GM12865 (cell line): Measurements from ENCODE around the gene TCF4.
A peak's percentile ranks its signal among the peaks of the same experiment; 100 is the strongest.

Experiments used
- DNase-seq: peaks from one replicate; pipeline ENCODE4 v3.0.0; 2010; ENCODE audit warnings: low read depth
- H3K4me3 ChIP-seq: 2 replicates; pipeline ENCODE4 v1.5.1; 2011; ENCODE audit warnings: mild to moderate bottlenecking, low read depth, low read length, control low read depth
- TF ChIP-seq, protein P1 (sequence below): IDR thresholded peaks from 2 replicates; pipeline ENCODE4 v1.5.1; 2011; ENCODE audit warnings: low read length, control low read depth, low read depth, inconsistent platforms; ENCODE audit not compliant: insufficient read depth; ENCODE audit errors: missing control alignments

The TCF4 gene

DNA sequence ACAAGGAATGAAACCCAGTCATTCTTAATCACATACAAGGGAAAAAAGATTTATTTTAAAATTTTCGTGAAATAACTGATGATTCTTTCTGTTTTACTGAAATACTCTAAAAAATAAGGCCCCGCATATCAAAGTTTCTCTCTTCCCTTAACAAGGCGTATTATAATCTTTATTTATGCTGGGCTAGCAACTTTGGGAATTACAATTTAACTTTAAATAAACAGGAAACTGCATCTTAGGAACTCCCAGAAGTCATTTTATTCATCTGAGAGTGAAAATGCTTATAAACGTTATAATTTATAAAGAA is 166.7 kb downstream of the TCF4 start:
- TF ChIP-seq, protein P1, sequence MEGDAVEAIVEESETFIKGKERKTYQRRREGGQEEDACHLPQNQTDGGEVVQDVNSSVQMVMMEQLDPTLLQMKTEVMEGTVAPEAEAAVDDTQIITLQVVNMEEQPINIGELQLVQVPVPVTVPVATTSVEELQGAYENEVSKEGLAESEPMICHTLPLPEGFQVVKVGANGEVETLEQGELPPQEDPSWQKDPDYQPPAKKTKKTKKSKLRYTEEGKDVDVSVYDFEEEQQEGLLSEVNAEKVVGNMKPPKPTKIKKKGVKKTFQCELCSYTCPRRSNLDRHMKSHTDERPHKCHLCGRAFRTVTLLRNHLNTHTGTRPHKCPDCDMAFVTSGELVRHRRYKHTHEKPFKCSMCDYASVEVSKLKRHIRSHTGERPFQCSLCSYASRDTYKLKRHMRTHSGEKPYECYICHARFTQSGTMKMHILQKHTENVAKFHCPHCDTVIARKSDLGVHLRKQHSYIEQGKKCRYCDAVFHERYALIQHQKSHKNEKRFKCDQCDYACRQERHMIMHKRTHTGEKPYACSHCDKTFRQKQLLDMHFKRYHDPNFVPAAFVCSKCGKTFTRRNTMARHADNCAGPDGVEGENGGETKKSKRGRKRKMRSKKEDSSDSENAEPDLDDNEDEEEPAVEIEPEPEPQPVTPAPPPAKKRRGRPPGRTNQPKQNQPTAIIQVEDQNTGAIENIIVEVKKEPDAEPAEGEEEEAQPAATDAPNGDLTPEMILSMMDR: no peak
- no peak for DNase-seq
- H3K4me3 ChIP-seq: no peak overlapping the region

DNA sequence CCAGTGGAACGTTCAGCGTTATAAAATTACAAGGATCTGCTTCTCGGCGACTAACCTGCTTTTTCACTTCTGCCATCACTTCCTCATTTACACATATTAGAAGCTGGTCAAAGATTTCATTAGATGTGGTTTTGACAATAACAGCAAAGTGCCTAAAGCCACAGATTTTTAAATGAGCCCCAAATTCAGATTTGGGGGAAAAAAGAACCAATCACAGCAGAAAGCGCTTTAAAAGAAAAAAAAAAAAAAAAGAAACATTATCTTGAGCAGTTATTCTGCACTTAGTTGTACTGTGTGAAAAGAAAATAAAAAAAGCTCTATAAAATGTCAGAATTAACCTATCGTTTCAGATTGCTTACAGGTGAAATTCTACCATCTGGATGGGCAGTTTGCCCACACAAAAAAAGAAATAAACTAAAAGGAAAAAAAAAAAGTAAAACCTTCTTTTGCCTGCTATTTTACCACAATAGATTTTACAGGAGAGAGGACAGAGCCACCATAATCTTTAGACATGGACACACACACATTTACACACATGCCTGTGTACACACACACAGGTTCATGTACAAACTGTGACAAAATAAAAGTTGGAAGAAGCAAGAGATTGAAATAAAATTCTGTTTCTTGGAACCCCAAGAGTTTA is 167.2 kb downstream of the TCF4 start:
- H3K4me3 ChIP-seq: peak overlapping the region; percentile 4; the same call in 1 of the 2 replicates
- TF ChIP-seq, protein P1: no peak
- peak; percentile 47 for DNase-seq

DNA sequence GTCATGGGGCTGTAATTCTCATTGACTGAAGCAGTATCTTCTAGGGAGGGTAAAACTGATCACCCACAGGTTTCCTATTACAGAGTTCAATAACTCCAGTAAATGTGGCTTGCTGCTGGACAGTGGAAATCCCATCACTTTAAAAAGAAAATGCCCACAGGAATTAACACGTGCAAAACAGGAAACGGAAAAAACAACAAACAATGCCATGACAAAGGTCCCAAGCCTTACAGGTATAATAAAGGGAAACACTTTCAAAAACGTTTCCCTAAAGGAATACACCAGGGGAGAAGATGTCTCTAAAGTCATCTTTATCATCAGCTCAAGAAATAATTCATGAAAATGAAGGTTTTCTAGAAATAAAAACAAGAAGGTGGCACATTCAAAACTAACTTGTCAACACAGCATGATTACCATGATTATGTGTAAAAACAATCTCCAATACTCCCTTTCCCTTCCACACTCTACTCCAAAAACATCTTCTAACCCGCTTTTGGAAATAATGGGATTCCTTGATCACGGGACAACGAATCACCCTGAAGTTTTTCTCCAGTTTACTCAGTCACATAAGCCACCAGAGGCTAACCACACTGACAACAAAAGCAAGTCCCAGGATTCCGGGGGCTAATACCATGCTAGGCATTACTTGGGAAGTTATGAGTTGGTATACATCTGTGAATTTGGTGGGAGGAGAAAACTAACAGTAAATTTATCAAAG is 167.9 kb downstream of the TCF4 start:
- DNase-seq: no peak
- H3K4me3 ChIP-seq: peak overlapping the region; percentile 4; the same call in 1 of the 2 replicates

DNA sequence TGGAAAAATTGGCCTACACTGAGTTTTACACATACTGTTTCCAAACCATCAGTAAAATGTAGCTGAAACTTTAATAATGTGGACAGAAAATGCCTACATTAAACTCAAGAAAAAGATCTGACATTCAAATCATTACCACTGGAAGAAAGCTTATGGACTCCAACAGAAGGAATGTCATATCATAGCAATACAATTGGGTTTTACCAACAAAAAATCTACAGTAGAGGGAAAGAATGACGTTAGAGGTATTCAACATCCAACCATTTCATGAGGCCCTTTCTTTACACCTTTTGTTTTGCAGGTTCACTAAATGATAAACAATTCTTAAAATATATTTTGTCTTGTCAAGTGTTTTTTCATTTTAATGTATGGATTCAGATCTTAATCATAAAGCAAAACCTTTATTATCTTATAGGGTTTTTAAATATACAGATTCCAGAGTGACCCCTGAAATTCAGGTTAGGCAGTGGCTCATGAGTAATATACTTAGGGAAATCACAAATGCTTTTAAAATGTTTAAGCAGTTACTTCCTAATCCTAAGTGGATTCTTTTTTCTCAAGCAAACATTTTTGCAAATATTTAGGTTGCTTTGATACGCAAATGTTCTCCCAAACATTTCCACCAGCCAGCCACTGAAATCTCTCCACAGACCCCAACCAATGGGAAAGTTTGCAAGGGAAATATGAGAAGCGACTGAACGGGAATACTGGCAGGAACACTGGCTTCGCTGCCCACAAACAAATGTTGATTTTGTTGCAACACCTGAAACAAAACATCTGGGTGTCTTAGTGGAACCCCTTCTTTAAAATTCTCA is 168.7 kb downstream of the TCF4 start:
- TF ChIP-seq, protein P1: no peak
- no peak for DNase-seq
- H3K4me3 ChIP-seq: no peak overlapping the region

More for the DNA sequence above, 167.9 kb downstream of the TCF4 start:
- TF ChIP-seq, protein P1: no peak

DNA sequence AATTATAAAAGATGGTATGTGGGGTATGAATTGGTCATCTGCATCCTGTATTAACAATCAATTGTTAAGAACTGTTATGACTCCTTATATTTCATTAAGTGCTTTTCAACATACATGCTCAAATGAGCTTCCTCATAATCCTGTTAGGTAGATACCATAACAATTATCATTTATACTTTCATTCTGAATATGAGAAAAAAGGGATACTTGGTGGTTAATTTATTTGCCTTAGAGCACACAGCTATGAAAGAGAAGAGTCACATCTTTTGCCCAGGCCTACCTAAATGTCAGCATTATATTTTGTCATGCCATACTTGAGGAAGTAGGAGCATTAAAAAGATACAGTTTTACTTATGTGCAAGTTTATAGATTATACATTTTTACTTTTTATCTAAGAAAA is 169.6 kb downstream of the TCF4 start:
- DNase-seq: no peak
- no peak overlapping the region for H3K4me3 ChIP-seq

DNA sequence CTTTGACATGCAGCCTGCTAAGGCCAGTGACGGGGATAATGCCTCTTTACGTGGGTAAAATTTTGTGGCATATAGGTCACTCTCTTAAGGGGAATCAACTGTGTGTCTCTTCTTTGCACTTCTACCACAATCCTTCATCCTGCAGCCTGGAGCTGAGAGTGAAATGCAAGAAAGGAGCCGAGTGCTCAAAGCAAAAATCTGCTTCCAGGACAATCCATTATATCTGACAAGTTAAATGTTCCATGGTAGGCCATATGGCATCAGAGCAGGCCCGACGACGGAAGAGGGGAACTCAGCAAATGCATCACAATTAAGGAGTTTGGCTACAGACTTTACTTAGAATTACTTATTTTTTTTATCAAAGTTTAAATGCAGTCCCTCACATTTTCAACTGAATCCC is 171.2 kb downstream of the TCF4 start:
- no peak overlapping the region for H3K4me3 ChIP-seq
- DNase-seq: no peak
- TF ChIP-seq, protein P1: no peak

More for the DNA sequence above, 169.6 kb downstream of the TCF4 start:
- TF ChIP-seq, protein P1: no peak
